ENCODE results near the gene API5. TPM values are rescaled to one million over a fixed set of nuclear protein-coding genes. Genes with fewer than 3 reads are reported as not detected.

API5 gene
- polyA plus RNA-seq, 1 of the 3 experiments (the other 2 are of a cell fraction) = 80.9 TPM

DNA sequence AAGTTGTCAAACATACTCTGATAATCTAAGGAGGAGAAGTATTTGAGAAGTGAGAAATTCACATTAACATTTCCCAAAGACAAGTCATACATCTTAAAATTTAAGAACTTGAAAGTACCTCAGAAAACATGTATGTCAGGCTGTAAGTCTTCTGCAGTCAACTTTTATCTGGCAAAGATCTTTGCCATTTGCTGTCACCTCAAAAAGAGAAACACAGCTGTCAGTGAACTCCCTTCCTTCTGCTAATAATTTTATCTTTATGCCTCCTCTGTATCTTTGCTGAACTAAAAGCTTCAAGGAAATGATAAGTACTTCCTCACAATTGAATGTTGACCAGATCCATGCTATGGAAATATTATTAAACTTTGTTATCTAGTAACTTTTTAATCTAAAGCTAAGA is 65.6 kb downstream of the API5 start:
- Histone ChIP-seq H3K79me2 (ENCODE audit: insufficient read depth) (peaks cover 73% of the 10 kb centered on the region), H3K4me3 (ENCODE audit: low read depth in 2 of 2, low read length in 1 of 2) (no peak overlapping the region), H3K36me3 (replicated peaks in 1 of 2; ENCODE audit: control insufficient read depth in 1 of 2, insufficient read depth in 2 of 2, low read length in 1 of 2) (peaks cover 28 to 36% of the 10 kb centered on the region in 2 experiments), H4K20me1 (ENCODE audit: insufficient read depth) (peaks cover 4% of the 10 kb centered on the region; the same call in 1 of the 2 replicates), H3K9me2 (no peaks in the 10 kb centered on the region), H3K9ac (no peak overlapping the region), H2AFZ (ENCODE audit: low read depth) (no peak overlapping the region), H3K9me3 (no peaks in the 10 kb centered on the region), H3F3A (replicated peaks; ENCODE audit: insufficient read depth) (no peaks in the 10 kb centered on the region), H3K27me3 (ENCODE audit: insufficient read depth) (no peaks in the 10 kb centered on the region), H3K27ac (ENCODE audit: low read depth in 2 of 2, low read length in 1 of 2) (no peak overlapping the region), H3K4me2 (no peak overlapping the region), H3K4me1 (ENCODE audit: control insufficient read depth in 1 of 2, insufficient read depth in 2 of 2, low read depth in 1 of 2, low read length in 1 of 2) (no peaks in the 10 kb centered on the region)
- ChIA-PET CTCF (interaction anchor here (1.6 kb wide), 1 partner anchor 41 kb away, joined by 6 read pairs; no protein-coding TSS in a partner anchor), POLR2A (no interaction called here)
- no peak for TF ChIP-seq RFX5 (IDR thresholded peaks at IDR 0.05; ENCODE audit: low read length)
- no peak for DNase-seq

DNA sequence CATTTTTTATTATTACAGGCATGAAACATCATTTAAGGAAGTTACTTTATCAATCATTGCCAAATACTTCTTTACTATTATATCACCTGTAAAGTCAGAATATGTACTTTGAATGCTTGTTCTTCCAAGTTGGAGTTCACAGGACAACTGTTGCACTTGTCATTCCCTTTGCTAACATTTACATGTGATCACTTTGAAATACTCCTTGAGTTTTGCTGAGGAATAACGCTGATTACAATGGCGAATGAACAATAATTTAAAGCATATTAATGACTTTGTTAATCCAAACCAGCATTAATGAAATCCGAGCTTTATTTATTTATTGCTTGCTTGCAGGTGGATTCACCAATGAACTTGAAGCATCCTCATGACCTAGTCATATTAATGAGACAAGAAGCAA is 67.1 kb downstream of the API5 start:
- 88% methylated on average over 3 of the region's 3 CpGs for WGBS (ENCODE audit: low lambda C conversion rate)
- ChIA-PET POLR2A (no interaction called here), CTCF (interaction anchor here (0.9 to 1.6 kb wide), 2 partner anchors 40 to 42 kb away, joined by 3 to 6 read pairs; no protein-coding TSS in a partner anchor)
- Histone ChIP-seq H3K4me1 (ENCODE audit: control insufficient read depth in 1 of 2, insufficient read depth in 2 of 2, low read depth in 1 of 2, low read length in 1 of 2) (no peaks in the 10 kb centered on the region), H3K9ac (no peak overlapping the region), H3K36me3 (replicated peaks in 1 of 2; ENCODE audit: control insufficient read depth in 1 of 2, insufficient read depth in 2 of 2, low read length in 1 of 2) (peaks cover 28 to 34% of the 10 kb centered on the region in 2 experiments), H3K27ac (ENCODE audit: low read depth in 2 of 2, low read length in 1 of 2) (no peak overlapping the region), H4K20me1 (ENCODE audit: insufficient read depth) (peaks cover 4% of the 10 kb centered on the region; the same call in 1 of the 2 replicates), H3F3A (replicated peaks; ENCODE audit: insufficient read depth) (peaks cover 4% of the 10 kb centered on the region), H3K27me3 (ENCODE audit: insufficient read depth) (no peaks in the 10 kb centered on the region), H3K9me3 (no peaks in the 10 kb centered on the region), H3K4me2 (no peak overlapping the region), H3K4me3 (ENCODE audit: low read depth in 2 of 2, low read length in 1 of 2) (no peak overlapping the region), H3K79me2 (ENCODE audit: insufficient read depth) (peaks cover 66% of the 10 kb centered on the region), H2AFZ (ENCODE audit: low read depth) (no peak overlapping the region), H3K9me2 (no peaks in the 10 kb centered on the region)
- DNase-seq = no peak
- TF ChIP-seq POLR2AphosphoS5 (IDR thresholded peaks at IDR 0.05; ENCODE audit: low read depth, low read length) (no peak), SMC3 (IDR thresholded peaks at IDR 0.05; ENCODE audit: low read depth, low read length) (no peak), SIN3A (IDR thresholded peaks at IDR 0.05; ENCODE audit: borderline replicate concordance, low read depth, low read length) (no peak), TAF1 (IDR thresholded peaks at IDR 0.05; ENCODE audit: borderline replicate concordance, low read depth, low read length) (no peak), GABPA (IDR thresholded peaks at IDR 0.05; ENCODE audit: low read depth) (no peak), FOSL2 (IDR thresholded peaks at IDR 0.05; ENCODE audit: borderline replicate concordance, low read depth) (no peak), MXI1 (IDR thresholded peaks at IDR 0.05; ENCODE audit: low read depth, low read length) (no peak), NFIC (IDR thresholded peaks at IDR 0.05; ENCODE audit: borderline replicate concordance) (no peak), ELF1 (IDR thresholded peaks at IDR 0.05) (no peak), RXRA (IDR thresholded peaks at IDR 0.05; ENCODE audit: borderline replicate concordance, low read depth) (no peak), RCOR1 (IDR thresholded peaks at IDR 0.05; ENCODE audit: low read length) (no peak), TCF12 (IDR thresholded peaks at IDR 0.05) (no peak), MEF2A (IDR thresholded peaks at IDR 0.05; ENCODE audit: borderline replicate concordance, low read depth) (no peak), JUND (IDR thresholded peaks at IDR 0.05) (no peak), RAD21 (IDR thresholded peaks at IDR 0.05; ENCODE audit: low read length) (no peak), CHD2 (IDR thresholded peaks at IDR 0.05; ENCODE audit: low read length, partially characterized antibody) (no peak), FOXM1 (IDR thresholded peaks at IDR 0.05; ENCODE audit: low read depth) (no peak)
- TF ChIP-seq, protein P1, sequence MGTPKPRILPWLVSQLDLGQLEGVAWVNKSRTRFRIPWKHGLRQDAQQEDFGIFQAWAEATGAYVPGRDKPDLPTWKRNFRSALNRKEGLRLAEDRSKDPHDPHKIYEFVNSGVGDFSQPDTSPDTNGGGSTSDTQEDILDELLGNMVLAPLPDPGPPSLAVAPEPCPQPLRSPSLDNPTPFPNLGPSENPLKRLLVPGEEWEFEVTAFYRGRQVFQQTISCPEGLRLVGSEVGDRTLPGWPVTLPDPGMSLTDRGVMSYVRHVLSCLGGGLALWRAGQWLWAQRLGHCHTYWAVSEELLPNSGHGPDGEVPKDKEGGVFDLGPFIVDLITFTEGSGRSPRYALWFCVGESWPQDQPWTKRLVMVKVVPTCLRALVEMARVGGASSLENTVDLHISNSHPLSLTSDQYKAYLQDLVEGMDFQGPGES (IDR thresholded peaks at IDR 0.05; ENCODE audit: low read depth, low read length) = no peak
- TF ChIP-seq, protein P2, sequence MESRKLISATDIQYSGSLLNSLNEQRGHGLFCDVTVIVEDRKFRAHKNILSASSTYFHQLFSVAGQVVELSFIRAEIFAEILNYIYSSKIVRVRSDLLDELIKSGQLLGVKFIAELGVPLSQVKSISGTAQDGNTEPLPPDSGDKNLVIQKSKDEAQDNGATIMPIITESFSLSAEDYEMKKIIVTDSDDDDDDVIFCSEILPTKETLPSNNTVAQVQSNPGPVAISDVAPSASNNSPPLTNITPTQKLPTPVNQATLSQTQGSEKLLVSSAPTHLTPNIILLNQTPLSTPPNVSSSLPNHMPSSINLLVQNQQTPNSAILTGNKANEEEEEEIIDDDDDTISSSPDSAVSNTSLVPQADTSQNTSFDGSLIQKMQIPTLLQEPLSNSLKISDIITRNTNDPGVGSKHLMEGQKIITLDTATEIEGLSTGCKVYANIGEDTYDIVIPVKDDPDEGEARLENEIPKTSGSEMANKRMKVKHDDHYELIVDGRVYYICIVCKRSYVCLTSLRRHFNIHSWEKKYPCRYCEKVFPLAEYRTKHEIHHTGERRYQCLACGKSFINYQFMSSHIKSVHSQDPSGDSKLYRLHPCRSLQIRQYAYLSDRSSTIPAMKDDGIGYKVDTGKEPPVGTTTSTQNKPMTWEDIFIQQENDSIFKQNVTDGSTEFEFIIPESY (IDR thresholded peaks at IDR 0.05; ENCODE audit: borderline replicate concordance, low read depth) = no peak
